GM18499 (cell line): ENCODE measurements around the gene CHTF8.
"Not testable (repeated sequence)": the region's sequence is repeated elsewhere in the genome, so short reads cannot be mapped to it uniquely, and the experiment has no call there.

Source experiments
- ATAC-seq: cut with Tn5 transposase; IDR thresholded peaks from one replicate; pipeline ENCODE4 v1.9.1; 2021; ENCODE audit warnings: moderate number of reproducible peaks; ENCODE audit not compliant: insufficient read depth, unreplicated experiment

CHTF8 gene, protein sequence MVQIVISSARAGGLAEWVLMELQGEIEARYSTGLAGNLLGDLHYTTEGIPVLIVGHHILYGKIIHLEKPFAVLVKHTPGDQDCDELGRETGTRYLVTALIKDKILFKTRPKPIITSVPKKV

GRCh38 chr16:69132424-69133252 lies at the start of gene CHTF8, which contains the start of gene UTP4:
Gene CHTF8, minus strand, starts transcription at chr16:69132588. Its CDS starts 11,130 bp downstream, at chr16:69121458.
Gene UTP4, plus strand, starts transcription at chr16:69132649. Its CDS starts 811 bp downstream, at chr16:69133460.
- peak; percentile 56 for ATAC-seq

- no peak for ATAC-seq
Measured at GRCh38 chr16:69180011-69180338, 47.6 kb upstream of the CHTF8 start.

DNA sequence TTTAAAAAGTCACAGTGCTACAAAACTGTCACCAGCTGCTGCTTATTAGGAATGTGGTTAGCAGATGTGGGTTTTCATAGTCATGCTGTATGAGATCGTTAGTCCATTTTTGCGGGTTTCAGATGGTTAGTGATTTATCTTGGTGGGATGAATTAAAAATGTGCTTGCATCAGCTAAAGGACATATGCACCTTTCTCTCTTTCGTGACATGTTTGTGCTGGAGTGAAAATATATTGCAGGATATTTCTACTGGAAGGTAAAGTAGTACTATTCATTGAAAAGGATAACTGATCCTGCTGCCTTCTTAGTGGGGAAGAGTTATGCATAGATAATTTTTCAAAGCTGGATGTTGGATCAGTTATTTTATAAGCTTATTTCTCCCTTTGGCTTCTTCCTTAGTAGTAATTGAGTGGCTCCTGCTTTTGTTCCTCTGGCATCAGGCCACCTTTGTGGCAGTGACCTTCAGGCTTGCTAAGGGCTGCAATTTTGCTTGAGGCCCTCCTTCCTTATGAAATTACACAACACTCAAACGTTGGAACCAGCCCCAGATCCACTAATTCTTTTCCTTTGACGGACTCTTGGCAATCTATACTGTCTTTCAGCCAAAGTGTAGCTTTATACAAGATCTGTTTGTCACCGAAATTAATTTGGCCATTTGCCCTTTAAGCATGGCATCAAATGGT lies 47.1 kb upstream of the CHTF8 start:
- no peak for ATAC-seq

GRCh38 chr16:69176033-69176800 lies 43.8 kb upstream of the CHTF8 start:
- no peak for ATAC-seq

DNA sequence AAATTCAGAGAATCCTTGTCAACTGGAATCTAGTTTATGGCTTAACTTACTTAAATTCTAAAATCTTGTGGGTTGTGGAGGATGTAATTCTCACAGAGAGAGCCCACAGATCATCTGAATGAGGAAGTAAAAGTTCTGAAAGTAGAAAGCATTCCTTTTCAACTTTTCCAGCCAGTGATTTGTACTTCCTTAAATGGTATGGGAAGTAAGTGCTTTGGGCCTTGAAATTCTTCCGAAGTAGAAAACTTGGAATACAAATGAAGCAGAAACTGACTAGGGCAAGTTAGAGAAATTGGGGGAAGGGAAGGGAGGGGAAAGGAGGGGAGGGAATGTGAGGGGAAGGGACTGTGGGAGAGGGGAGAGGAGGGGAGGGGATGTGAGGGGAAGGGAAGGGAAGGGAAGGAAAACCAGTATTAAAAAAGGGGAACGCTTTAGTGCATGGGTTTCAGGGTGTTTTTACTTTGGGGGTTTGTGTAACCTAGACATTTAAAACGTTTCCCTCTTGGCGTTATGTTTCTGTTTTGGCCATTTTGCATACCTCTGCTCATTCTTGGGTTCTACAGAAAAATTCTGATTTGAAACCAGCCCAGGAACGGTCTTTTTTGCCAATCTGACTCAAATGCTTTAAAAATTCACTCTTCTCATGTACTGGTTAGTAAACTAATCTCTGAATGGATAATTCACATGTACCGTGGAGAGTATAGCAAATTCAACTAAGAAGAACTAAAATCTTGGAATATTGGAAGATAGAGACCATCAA lies 39.1 kb upstream of the CHTF8 start:
- no peak for ATAC-seq

DNA sequence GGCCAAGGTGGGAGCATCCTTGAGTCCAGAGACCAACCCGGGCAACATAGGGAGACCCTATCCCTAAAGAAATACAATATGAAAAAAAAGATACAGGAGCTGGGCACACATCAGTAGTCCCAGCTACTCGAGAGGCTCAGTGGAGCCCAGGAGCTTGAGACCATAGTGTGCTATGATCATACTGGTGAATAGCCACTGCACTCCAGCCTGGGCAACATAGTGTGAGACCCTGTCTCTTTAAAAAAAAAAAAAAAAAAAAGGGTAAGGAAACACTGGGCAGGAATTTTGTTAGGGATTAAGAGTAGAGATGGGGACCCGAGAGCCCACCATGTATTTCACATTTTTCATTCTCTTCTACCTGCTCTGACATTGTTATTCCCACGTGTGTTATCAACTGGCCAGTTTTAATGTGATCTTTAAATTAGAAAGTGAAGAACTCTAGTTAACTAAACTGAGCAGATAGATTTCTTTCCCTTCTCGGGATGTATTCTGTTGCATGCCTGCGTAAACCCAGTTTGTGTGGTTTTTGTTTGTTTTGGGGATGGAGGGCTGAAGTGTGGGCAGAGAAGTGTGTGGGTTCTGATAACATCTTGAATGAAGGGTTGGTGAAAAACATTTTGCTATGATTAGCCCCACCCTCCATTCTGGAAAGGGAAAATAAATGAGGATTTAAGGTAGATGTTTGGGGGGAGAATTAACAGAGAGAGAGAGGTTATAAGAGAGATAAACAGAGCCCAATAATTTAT lies 37.4 kb upstream of the CHTF8 start:
- ATAC-seq: no peak

DNA sequence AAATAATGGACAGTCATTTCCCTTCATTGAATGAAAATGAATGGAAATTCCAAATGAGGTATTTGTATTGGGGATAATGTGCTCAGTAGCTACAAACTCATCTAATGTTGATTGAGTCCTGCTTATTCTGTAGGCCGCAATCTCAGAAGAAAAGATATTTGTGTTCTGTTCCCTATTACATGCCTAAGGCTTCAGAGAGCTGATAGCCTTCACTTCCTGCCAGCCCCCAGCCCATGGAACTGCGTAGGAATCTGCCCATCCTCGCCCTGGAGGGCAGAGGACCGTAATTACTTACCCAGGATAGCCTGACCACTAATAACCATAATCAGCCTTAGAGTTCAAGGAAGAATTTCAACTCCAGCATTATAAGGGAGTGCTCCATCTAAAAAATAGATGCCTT lies 36.7 kb upstream of the CHTF8 start:
- no peak for ATAC-seq

DNA sequence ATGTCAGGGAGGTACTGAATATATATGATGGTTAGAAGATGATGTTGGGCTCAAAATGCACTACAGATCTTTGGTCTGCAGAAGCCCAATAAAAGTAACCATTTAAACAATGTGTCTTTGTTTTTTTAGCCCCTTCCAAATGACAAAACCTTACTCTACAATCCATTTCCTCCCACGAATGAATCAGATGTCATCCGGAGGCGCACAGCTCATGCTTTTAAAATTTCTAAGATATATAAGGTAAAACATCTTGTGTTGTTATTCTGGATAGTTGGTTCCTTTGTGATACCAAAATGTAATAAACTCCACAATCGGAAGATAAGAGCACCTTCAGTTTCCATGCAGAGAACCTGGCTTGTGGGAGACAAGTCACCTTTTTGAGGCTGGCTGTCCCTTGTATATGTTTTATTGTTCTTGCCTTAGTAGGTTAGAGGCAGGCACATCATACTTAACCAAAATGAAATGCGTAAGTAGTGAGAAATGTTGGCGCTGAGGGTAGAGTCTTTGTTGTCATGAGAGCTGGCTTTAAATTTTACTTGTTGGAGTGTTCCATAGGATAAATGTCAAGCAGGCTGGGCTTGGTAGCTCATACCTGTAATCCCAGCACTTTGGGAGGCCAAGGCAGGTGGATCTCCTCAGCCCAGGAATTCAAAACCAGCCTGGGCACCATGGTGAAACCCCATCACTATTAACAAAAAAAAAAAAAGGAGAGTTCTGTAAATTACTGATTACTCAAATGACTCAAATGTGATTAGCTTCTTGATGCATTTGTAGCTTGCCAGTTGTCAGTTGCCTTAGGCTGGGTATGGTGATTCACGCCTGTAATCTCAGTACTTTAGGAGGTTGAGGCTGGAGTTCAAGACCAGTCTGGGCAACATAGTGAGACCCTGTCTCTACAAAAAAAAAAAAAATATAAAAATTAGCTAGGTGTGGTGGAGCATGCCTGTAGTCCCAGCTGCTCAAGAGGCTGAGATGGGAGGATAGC lies 34.9 kb upstream of the CHTF8 start:
- no peak for ATAC-seq

DNA sequence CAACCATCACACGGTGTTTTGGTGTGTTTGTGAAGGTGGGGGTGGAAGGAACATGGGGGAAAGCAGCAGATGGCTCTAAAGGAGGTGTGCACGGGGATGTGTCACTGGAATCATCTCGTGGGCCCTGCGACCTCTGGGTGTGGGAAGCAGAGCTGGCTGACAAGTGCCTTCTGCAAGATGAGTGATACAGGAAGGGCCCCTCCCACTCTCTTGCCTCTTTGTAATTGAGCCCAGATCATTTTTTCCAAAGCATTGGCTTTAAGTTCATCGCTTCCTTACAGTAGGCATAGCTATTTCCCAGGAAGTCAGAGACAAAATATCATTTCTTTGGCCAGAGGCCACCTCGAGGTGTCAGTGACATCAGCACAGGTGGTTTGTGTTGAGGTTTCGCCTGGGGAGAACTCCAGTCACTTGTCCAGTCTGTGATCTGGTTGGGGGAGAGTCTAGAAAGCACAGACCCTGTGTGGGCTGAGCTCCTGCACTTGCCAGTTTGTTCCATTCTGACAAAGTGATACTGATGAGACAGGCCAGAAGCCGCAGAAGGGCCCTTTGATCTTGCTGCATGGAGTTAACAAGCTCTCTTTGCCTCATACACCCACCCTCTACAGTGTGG lies 33.9 kb upstream of the CHTF8 start:
- ATAC-seq: no peak

DNA sequence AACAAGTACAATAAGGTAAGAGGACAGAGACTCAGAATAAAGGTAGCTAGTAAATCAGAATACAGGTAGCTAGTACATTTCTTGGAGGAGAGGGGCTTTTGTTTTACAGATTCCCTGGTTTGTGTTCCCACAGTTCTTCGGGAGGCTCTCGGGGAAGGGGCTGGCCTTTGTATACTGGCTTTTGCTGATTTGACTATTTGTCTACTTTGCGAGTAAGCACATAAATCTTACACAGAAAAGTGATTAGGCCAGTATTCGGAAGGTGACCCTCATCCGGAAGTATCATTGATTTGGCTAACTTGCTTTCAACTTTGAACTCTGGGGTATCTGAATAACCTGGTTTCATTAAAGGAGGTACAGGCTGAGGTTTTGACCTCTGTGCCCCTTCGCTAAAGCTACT lies 33.2 kb upstream of the CHTF8 start:
- no peak for ATAC-seq

DNA sequence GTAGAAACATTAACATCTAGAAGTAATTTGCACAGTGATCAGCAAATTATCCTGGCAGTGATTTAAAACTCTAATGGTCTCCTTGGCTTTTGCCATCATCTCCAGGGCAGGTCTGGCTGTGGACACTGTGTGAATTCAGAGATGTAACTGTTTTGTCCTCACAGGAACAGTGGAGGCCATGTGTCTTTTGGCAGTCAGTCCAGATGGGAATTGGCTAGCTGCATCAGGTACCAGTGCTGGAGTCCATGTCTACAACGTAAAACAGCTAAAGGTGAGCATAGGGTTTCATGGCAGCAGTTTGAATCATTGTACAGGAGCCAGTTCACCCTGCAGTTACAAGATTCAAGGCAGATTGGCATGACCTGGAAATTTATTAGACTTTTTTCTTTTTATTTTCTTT lies 27.8 kb upstream of the CHTF8 start:
- ATAC-seq: no peak

DNA sequence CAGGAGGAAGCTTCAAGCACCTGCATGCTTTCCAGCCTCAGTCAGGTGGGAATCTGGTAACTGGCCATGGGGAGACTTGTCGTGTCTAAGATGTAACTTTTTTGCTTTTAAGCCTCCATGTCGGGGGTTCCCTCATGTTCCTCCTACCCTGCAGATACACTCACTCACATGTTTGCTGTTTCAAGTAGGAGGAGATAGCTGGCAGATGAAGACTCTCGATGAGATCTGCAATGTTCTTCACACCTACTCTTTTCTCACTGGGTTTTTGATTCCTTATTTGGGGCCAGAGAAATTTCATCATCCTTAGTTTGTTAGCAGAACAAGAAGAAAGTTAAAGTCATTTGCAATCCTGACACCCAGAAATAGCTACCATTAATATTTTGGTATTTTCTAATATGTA lies 24.8 kb upstream of the CHTF8 start:
- no peak for ATAC-seq

- no peak for ATAC-seq
Measured at GRCh38 chr16:69150146-69150865, 17.9 kb upstream of the CHTF8 start.

DNA sequence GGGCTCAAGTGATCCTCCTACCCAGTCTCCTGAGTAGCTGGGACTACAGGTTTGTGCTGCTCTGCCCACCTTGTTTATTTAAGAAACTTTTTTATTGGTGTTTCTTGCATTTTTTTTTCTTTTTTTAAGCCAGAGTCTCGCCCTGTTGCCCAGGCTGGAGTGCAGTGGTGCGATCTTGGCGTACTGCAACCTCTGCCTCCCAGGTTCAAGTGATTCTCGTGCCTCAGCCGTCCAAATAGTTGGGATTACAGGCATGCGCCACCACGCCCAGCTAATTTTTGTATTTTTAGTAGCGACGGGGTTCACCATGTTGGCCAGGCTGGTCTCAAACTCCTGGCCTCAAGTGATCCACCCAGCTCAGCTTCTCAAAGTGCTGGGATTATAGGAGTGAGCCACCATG lies 17.2 kb upstream of the CHTF8 start:
- ATAC-seq: not testable (repeated sequence)

DNA sequence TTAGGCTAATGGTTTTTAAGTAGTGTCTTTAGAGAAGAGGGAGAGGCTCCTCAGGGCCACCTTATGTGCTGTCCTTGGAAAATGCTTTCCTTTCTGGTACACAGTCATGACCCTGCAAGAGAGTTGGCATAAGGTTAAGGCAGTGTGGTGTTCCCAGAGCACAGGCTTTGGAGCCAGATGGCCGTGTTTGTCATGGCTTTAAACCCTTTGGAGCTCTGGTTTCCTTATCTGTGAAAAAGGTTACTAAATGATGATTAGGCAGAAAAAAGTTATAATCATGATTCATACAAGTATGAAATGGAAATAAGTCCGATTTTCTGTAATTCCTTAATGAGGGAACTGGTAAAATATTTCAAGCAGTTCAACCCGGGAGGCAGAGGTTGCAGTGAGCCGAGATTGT lies 13.3 kb upstream of the CHTF8 start:
- no peak for ATAC-seq

DNA sequence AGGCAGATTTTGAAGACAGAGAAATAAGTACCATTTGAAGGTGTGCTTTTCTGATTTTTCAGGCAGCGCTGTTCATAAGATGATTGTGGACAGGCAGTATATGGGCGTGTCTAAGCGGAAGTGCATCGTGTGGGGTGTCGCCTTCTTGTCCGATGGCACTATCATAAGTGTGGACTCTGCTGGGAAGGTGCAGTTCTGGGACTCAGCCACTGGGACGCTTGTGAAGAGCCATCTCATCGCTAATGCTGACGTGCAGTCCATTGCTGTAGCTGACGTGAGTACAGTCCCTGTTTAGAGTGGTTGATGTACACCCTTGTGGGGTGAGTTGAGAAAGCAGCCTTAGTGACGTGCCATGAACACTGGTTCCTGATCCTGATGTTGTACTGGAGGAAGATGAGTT lies 10.7 kb upstream of the CHTF8 start:
- no peak for ATAC-seq

DNA sequence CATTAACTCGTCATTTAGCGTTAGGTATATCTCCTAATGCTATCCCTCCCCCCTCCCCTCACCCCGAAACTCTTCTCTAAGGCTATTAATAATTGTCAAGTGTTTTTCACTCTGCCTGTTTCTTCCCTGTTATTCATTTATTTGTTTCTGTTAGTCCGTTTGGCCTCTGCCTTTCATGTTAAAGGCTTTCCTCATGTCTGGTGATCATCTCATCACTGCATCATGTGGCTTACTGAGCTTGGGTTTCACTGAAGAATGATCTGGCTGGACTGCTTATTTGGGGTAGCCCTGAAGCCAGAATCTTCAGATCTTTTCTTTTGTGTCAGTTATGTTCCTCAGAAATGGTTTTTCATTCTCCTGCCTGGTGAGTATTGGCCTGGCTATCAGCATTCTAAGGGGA lies 9.5 kb upstream of the CHTF8 start:
- ATAC-seq: no peak
